Osteocyte (in vitro differentiated cells): ENCODE results near the gene ZNF738. TPM values are rescaled to one million over a fixed set of nuclear protein-coding genes. Genes with fewer than 3 reads are reported as not detected.
"Not testable (repeated sequence)": the region's sequence is repeated elsewhere in the genome, so short reads cannot be mapped to it uniquely, and the experiment has no call there.

ENCODE experiments used
- DNase-seq: peaks from one replicate; pipeline ENCODE4 v3.0.0; 2021; ENCODE audit warnings: mixed read lengths; ENCODE audit not compliant: unreplicated experiment; ENCODE audit errors: extremely low spot score
- H3K27ac Mint-ChIP-seq: one replicate; pipeline ENCODE4 v1.8.0; 2021; ENCODE audit warnings: mild to moderate bottlenecking, mixed read lengths; ENCODE audit not compliant: unreplicated experiment
- H3K27me3 Mint-ChIP-seq: one replicate; pipeline ENCODE4 v1.8.0; 2021; ENCODE audit warnings: mixed read lengths; ENCODE audit not compliant: unreplicated experiment
- H3K36me3 Mint-ChIP-seq: one replicate; pipeline ENCODE4 v1.8.0; 2021; ENCODE audit warnings: mixed read lengths; ENCODE audit not compliant: unreplicated experiment
- H3K4me1 Mint-ChIP-seq: one replicate; pipeline ENCODE4 v1.8.0; 2021; ENCODE audit warnings: mixed read lengths; ENCODE audit not compliant: unreplicated experiment
- H3K4me3 Mint-ChIP-seq: one replicate; pipeline ENCODE4 v1.8.0; 2021; ENCODE audit warnings: mild to moderate bottlenecking, moderate library complexity, mixed read lengths; ENCODE audit not compliant: unreplicated experiment
- H3K9me3 Mint-ChIP-seq: one replicate; pipeline ENCODE4 v1.8.0; 2021; ENCODE audit warnings: mixed read lengths; ENCODE audit not compliant: unreplicated experiment
- CTCF ChIP-seq: fragments of 200-600 bp; sonication (generic); IDR thresholded peaks from 2 replicates; pipeline ENCODE4 v1.5.0; 2021; ENCODE audit warnings: antibody characterized with exemption, mild to moderate bottlenecking, moderate library complexity
- total RNA-seq: library from RNA; stranded (reverse); gene quantifications from 2 replicates; pipeline ENCODE4 v1.2.1, GENCODE V29; 2021

Gene ZNF738
- total RNA-seq, 1 donor from 2014 or later = 6.9 TPM

- H3K27me3 Mint-ChIP-seq = no peaks in the 10 kb centered on the region
- peak within 1 kb of the TSS; percentile 99 for H3K4me3 Mint-ChIP-seq
- H3K4me1 Mint-ChIP-seq = peaks cover 25% of the 10 kb centered on the region
- TF ChIP-seq CTCF = no peak
- DNase-seq = peak; percentile 94
- H3K36me3 Mint-ChIP-seq = peaks cover 22% of the 10 kb centered on the region
- peaks cover 15% of the 10 kb centered on the region for H3K9me3 Mint-ChIP-seq
- H3K27ac Mint-ChIP-seq = peak within 1 kb of the TSS; percentile 99
These were observed 29.8 kb upstream of the ZNF738 start, which contains the start of gene ZNF708 for GRCh38 chr19:21328885-21329605. ZNF708 (minus strand) TSS chr19:21329410; CDS start chr19:21329212, 198 bp downstream.

GRCh38 chr19:21335721-21336120 is 23.1 kb upstream of the ZNF738 start:
- no peak for DNase-seq
- no peak for TF ChIP-seq CTCF
- Mint-ChIP-seq H3K4me3 (no peak overlapping the region), H3K9me3 (peaks cover 38% of the 10 kb centered on the region), H3K36me3 (no peaks in the 10 kb centered on the region), H3K27me3 (no peaks in the 10 kb centered on the region), H3K27ac (no peak overlapping the region), H3K4me1 (no peaks in the 10 kb centered on the region)

GRCh38 chr19:21344841-21345240 is 14.0 kb upstream of the ZNF738 start:
- H3K4me3 Mint-ChIP-seq, DNase-seq, H3K4me1 Mint-ChIP-seq, H3K27me3 Mint-ChIP-seq, H3K27ac Mint-ChIP-seq, H3K36me3 Mint-ChIP-seq: not testable (repeated sequence)
- peaks cover 24% of the 10 kb centered on the region for H3K9me3 Mint-ChIP-seq

- Mint-ChIP-seq H3K4me3 (no peak overlapping the region), H3K9me3 (peaks cover 9% of the 10 kb centered on the region), H3K36me3 (peaks cover 2% of the 10 kb centered on the region), H3K27ac (no peak overlapping the region), H3K27me3 (no peaks in the 10 kb centered on the region), H3K4me1 (no peaks in the 10 kb centered on the region)
- TF ChIP-seq CTCF = no peak
- no peak for DNase-seq
These were observed 6.0 kb upstream of the ZNF738 start for GRCh38 chr19:21352830-21353229.

- no peak for TF ChIP-seq CTCF
- DNase-seq = no peak
- Mint-ChIP-seq H3K4me3 (no peak overlapping the region), H3K36me3 (peaks cover 40% of the 10 kb centered on the region), H3K27ac (no peak overlapping the region), H3K4me1 (peaks cover 11% of the 10 kb centered on the region), H3K27me3 (no peaks in the 10 kb centered on the region), H3K9me3 (peaks cover 6% of the 10 kb centered on the region)
These were observed 3.5 kb downstream of the ZNF738 start for GRCh38 chr19:21362291-21362690.
